ENCODE results near the gene PTGDR. TPM values are rescaled to one million over a fixed set of nuclear protein-coding genes. Genes with fewer than 3 reads are reported as not detected.

PTGDR gene, protein sequence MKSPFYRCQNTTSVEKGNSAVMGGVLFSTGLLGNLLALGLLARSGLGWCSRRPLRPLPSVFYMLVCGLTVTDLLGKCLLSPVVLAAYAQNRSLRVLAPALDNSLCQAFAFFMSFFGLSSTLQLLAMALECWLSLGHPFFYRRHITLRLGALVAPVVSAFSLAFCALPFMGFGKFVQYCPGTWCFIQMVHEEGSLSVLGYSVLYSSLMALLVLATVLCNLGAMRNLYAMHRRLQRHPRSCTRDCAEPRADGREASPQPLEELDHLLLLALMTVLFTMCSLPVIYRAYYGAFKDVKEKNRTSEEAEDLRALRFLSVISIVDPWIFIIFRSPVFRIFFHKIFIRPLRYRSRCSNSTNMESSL
- not detected in 2 replicates for total RNA-seq

DNA sequence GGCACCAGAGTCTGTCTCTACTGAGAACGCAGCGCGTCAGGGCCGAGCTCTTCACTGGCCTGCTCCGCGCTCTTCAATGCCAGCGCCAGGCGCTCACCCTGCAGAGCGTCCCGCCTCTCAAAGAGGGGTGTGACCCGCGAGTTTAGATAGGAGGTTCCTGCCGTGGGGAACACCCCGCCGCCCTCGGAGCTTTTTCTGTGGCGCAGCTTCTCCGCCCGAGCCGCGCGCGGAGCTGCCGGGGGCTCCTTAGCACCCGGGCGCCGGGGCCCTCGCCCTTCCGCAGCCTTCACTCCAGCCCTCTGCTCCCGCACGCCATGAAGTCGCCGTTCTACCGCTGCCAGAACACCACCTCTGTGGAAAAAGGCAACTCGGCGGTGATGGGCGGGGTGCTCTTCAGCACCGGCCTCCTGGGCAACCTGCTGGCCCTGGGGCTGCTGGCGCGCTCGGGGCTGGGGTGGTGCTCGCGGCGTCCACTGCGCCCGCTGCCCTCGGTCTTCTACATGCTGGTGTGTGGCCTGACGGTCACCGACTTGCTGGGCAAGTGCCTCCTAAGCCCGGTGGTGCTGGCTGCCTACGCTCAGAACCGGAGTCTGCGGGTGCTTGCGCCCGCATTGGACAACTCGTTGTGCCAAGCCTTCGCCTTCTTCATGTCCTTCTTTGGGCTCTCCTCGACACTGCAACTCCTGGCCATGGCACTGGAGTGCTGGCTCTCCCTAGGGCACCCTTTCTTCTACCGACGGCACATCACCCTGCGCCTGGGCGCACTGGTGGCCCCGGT lies at the start of gene PTGDR:
TSS of gene PTGDR (plus strand) at position 198 of the 778 bp plus-strand sequence. CDS start at position 315, 117 bp downstream.

DNA sequence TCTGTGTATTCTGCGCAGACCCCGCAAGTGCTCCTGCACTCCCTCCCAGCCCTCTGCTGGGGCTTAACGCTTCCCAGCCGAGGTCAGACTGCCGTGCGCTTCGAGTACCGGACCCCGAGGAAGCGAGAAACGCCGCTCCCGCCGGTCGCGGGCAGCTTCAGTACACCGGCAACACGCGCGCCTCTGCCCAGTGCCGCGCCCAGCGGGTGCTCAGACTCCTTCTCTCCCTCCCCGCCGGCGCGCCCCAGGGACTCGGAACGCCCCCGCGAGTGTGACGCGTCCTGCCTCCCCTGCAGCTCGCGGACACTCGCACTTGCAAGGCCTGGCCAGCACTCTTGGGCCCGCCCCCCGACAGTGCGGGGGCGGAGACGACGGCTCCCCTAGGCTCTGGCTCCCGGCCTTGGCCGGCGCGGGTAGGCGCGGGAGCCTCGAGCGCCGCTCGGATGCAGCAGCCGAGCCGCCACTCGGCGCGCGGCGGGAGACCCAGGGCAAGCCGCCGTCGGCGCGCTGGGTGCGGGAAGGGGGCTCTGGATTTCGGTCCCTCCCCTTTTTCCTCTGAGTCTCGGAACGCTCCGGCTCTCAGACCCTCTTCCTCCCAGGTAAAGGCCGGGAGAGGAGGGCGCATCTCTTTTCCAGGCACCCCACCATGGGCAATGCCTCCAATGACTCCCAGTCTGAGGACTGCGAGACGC lies 46.6 kb downstream of the PTGDR start, which contains the start of gene PTGER2:
TSS of gene PTGER2 (plus strand) at position 410 of the 692 bp plus-strand sequence. CDS start at position 647, 237 bp downstream.

Other genes starting within 250 kb of the PTGDR start
- gene NID2, start 198.6 kb upstream of the PTGDR start, total RNA-seq = 186 and 315 TPM in 2 replicates
- gene PTGER2, start 46.6 kb downstream of the PTGDR start, total RNA-seq = 26.3 and 34.5 TPM in 2 replicates

Measured in smooth muscle cell of trachea (primary cell).